ENCODE data around the gene TLR2.
A peak's percentile ranks its signal among the peaks of the same experiment; 100 is the strongest.

The TLR2 gene

DNA sequence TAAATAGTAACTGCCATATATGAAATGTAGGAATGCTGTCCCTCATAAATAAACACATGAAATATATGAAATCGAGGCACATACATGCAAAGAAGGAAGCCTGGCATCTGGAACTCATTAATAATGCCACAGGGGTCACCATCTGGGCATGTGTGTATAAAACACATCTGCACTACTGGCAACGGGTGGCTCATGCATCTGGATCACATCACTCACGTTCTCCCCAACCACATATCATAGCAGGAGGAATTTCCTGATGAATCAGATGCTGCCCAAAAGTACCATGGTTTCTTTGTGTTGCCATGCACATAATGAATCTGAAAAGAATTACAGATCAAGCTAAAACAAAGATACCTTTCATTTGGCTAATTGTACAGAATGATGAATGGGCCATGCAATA lies 47.2 kb downstream of the TLR2 start:
- no peak for DNase-seq (ENCODE audit: low read depth)

DNA sequence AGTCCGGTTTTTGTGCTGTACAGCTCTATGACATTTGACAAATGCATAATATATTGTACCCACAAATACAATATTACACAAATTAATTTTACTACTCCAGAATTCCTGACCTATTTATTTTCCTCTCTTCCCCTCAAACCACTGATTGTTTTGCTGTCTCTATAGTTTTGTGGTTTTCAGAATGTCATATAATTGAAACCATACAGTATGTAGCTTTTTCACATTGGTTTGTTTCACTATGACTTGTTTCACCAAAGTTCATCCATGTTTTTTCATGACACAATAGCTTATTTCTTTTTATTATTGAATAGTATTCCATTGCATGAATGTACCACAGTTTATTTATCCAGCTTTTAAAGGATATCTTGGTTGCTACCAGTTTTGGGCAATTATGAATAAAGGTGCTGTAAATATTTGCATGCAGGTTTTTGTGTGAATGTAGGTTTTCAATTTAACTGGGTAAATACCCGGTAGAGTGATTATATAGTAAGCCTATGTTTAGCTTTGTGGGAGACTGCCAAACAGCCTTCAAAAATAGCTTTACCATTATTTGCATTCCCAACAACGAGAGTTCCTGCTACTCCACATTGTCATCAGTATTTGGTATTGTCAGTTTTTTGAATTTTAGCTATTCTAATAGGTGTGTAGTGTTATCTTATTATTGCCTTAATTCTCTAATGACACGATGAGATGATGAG lies 49.8 kb downstream of the TLR2 start:
- DNase-seq (ENCODE audit: low read depth) = no peak

DNA sequence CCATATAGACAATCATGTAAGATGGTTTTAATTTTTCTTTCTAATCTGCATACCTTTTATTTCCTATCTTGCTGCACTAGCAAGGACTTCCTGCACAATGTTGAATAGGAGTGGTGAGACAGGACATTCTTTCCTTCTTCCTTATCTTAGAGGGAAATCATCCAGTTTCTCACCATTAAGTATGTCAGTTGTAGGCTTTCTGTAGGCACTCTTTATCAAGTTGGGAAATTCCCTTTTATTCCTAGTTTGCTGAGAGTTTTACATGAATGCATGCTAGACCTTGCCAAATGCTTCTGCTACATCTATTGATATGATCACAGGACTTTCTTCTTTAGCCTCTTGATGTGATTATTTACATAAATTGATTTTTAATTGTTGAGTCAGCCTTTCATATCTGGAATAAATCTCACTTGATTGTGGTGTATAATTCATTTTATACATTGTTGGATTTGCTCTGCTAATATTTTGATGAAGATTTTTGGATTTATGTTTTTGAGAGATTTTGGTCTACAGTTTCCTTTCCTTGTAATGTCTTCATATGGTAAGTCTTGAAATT lies 51.9 kb downstream of the TLR2 start:
- DNase-seq (ENCODE audit: low read depth) = no peak

DNA sequence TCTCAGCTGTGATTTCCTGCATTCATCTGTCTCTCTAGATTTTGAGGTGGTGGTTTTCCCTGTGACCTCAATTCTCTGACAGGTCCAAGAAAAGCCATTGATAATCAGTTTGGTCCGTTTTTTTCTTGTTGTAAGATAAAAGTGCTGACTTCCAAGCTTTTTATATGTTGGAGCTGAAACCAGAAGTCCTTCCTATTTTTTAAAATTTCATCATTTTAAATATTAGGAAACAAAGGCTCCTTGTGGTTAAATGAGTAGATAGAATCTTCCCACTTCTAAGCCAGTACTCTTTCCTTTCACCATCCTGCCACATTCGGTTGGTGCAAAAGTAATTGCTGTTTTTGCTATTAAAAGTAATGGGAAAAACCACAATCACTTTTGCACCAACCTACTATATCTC lies 57.5 kb downstream of the TLR2 start:
- DNase-seq (ENCODE audit: low read depth) = no peak

DNA sequence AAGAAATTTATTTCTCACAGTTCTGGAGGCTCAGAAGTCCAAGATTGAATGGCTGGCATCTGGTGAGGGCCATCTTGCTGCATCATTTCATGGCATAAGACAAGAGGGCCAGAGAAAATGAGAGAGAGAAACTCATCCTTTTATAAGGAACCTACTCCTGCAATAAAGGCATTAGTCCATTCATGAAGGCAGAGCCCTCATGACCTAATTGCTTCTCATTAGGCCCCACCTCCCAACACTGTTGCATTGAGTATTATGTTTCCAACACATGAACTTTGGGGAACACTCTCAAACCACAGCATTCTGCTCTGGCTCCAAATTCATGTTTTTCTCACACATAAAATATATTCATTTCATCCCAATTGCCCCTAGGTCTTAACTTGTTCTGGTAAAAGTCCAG lies 61.6 kb downstream of the TLR2 start:
- no peak for DNase-seq (ENCODE audit: low read depth)

DNA sequence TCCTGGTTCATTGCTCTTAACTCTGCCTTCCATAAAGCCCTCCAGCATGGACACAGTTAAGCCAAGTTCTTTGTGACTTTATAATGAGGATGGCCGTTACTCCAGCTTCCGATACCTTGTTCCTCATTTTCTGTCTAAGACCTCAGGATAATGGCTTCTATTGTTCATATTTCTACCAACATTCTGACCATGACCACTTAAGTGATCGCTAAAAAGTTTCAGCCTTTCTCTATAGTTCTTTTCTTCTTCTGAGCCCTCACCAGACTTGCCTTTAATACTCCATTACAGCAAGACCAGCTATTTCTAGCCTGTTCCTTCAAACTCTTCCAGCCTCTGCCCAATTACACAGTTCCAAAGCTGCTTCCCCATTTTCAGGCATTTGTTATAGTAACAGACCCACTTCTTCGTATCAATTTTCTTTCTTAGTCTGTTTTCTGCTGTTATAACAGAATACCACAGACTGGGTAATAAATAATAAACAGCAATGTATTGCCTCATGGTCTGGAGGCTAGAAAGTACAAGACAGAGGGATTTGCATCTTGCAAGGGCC lies 63.4 kb downstream of the TLR2 start:
- DNase-seq (ENCODE audit: low read depth) = no peak

DNA sequence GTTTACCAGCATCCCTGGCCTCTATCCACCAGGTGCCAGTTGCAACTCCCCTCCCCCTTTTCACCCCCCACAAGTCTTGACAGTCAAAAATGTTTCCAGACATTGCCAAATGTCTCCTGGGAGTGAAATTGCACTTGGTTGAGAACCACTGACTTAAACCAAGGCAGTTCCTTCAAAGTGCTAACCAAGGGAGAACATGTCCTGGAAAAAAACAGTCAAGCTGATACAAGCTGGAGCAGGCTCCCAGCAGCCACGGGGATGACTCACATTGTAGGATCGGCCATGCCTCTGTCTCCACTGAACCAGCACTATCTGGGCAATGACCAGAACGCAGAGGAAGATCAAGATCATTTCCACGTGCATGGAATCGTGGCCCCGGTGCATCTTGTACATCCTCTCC lies 64.3 kb downstream of the TLR2 start:
- no peak for DNase-seq (ENCODE audit: low read depth)

DNA sequence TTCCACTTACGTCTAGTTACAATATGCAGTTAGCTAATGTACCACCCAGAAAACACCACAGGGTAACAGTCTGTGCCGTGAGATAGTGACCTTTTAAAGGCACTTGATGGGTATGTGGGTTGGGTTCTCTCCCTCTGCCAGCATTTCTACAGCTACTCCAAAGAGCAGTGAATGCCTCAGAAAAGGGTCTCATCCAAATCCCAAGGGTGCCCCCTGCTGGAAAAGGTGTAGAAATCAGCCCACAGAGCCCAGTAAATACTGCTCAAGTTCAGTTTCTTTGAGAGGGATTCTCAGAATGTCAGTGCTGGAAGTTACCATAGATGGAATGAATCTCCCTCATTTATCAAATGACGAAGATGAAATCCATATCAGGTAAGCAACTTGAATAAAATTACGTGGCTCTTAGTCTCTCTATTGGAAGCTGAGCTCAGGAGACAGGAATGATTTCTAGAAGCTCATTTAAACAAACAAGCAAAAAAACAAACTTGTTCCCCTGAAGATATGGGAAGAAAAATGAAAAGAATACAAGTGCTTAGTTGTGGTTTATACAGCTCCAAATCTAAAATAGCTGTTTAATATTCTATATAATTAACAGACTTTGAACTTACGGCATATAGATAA lies 66.2 kb downstream of the TLR2 start:
- DNase-seq (ENCODE audit: low read depth) = peak; percentile 13

DNA sequence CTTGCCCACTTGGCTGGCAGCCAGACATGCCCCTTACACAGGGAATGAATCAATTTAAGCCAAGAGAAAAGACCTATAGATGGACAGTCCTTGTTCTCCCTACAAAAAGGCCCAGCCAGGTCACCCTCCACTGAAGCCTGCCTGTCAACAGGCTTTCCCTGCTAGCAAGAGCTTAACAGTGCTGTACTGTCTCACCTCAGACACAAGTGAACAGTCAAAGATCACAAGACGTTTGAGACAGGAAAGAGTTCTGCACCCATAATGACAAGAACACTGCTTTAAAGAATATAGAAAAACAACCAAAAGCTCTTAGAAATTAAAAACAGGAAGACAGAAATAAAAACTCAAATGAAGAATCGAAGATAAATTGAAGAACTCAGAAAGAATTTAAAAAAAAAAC lies 71.1 kb downstream of the TLR2 start:
- DNase-seq (ENCODE audit: low read depth) = no peak
